ENCODE data around the gene NECAB3.
A peak's percentile ranks its signal among the peaks of the same experiment; 100 is the strongest.
"Not testable (repeated sequence)": the region's sequence is repeated elsewhere in the genome, so short reads cannot be mapped to it uniquely, and the experiment has no call there.

NECAB3 gene, protein sequence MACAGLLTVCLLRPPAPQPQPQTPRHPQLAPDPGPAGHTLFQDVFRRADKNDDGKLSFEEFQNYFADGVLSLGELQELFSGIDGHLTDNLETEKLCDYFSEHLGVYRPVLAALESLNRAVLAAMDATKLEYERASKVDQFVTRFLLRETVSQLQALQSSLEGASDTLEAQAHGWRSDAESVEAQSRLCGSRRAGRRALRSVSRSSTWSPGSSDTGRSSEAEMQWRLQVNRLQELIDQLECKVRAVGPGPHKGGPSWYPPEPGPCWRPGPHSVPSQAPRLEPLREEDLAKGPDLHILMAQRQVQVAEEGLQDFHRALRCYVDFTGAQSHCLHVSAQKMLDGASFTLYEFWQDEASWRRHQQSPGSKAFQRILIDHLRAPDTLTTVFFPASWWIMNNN

DNA sequence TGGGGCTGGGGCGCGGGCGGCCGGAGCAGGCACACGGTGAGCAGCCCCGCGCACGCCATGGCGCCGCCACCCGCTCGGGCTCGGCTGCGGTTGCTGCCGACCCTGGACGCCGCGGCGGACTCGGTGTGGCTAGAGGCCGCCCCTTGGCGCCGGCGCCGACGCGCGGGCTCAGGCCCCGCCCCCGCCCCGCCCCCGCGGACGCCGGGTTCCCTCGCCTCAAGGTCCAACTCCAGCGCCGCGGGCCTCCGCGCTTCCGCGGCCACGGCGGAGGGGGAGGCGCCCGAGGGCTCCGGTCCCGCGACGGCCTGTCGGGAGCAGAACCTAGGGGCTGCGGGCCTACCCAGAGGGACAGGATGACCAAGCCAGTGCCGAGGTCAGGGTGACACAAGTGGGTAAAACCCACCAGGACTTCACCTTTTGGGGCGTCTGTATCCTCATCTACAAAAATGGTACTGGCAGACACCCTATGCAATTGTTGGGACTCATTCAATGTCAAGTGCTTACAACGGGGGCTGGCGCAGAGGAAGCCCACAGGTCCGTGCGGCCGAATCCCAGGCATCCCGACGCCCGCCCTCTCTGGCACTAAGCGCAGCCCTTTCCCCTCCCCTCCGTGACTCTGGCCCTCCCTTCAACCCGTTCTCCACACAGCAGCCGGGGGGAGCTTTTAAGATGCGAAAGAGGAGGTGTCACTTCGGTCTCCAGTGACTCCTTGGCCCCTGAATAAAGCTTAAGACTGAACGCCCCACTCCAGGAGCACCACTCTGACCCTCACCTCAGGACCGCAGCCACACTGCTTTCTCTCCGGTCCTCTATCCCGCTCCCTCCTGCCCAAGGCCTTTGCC is at the start of gene NECAB3:
Gene NECAB3 (minus strand): TSS at position 135 of the 842 bp plus-strand sequence. CDS start 76 bp downstream, at position 59.
- DNase-seq: peak; percentile 70

DNA sequence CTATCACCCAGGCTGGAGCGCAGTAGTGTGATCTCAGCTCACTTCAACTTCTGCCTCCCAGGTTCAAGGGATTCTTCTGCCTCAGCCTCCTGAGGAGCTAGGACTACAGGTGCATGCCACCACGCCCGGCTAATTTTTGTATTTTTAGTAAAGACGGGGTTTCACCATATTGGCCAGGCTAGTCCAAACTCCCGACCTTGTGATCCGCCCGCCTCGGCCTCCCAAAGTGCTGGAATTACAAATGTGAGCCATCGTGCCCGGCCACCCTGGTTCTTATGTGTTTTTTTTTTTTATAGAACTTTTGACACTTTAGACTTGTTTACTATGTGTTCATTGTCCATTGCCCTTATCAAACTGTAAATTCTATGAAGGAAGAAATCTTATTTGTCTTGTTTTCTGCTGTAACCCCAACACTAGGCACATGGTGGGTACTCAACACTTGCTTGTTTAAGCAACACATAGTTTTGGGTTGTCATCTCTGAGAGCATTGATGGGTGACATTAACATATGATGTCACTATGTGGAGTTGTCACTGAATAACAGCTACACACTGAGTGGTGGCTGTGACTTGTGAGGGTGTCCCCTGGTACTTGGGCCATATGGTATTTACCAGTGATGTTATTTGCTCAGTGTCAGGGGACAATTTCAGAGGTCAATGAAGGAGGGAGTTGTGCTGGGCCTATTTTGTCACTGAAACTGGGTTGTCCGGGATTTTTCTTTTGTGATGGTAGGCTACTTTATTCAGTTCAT is 47.3 kb upstream of the NECAB3 start:
- DNase-seq: no peak

DNA sequence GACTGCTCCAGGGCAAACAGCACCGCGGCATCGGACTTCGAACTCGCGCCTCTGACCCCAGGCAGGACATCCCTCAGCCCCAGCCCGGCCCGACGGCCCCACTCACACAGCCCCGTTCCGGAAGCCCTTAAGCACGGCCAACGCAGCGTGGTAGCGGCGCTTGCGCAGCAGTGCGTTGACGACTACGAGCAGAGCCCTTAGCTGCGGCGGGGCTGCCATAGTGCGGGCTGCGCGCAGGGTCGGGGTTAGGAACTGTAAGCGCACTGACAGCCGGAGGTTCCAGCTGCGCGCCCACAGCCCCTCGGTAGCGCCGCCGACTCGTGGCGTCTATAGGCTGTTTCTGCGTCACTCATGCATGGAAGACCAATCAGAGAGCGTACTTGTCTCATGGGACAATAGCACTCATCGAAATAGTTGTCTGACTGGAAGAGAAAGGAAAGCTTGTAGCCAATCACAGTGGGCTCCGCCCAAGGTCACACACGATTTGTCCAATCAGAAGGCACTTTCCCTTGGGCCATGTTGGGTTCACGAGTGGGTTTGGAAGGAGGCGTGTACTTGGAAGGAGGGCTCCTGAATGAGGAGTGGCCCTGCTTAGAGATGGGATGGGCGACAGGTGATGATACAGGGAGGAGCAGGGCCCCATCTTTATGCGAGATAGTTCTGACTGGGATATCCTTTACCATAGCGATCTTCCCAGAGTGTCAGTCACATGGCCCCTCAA is 45.9 kb upstream of the NECAB3 start, which contains the start of gene PXMP4:
Gene PXMP4 (minus strand): TSS at position 322 of the 721 bp plus-strand sequence. CDS start 103 bp downstream, at position 219.
- peak; percentile 90 for DNase-seq

DNA sequence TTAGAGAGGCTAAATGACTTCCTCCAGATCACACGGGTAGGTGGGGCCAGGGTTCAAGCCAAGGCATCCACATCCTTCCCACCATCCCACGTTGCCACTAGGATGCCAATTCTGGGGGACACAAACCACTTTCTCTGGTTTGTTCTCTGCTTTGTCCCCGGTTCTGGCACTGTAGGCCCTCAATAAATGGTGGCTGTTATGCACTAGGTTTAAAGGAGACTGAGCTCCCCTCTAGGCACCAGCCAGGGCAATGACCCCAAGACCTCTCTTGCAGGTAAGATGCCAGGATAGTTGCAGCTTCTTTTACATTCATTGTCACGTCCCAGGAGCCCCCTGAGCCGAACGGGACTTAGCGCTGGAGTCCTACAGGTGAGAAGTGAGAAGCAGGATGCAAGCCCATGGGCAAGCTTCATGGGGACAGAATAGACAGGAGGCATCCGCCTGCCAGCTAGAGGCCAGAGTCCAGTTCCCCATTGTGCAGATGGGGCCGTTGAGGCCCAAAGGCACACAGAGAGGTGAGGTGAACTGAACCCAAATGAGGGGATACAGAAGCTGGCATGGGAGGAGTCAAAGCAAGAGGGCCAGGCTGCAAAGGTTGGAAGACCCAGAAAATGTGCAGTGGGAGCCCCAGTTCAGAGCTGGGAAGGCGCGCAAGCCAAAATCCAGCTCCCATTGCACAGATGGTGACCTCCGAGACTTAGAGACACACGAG is 45.2 kb upstream of the NECAB3 start:
- no peak for DNase-seq

DNA sequence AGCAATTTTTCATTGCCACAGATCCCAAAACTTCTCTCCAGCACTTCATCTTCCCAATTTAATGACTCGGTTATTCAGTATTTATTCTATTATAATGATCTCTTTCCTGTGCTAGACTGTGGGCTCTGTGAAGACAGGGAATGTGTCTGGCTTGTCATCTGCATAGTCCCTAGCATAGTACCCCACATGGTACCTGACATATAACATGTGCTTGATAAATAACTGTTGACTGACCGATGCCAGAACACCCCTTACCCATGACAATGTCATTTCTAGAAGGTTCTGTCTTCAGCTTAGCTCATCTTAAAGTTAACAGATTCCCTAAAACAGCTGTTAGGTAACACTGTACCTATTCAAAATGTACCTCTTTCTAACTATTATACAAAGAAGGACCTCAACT is 42.3 kb upstream of the NECAB3 start:
- no peak for DNase-seq

DNA sequence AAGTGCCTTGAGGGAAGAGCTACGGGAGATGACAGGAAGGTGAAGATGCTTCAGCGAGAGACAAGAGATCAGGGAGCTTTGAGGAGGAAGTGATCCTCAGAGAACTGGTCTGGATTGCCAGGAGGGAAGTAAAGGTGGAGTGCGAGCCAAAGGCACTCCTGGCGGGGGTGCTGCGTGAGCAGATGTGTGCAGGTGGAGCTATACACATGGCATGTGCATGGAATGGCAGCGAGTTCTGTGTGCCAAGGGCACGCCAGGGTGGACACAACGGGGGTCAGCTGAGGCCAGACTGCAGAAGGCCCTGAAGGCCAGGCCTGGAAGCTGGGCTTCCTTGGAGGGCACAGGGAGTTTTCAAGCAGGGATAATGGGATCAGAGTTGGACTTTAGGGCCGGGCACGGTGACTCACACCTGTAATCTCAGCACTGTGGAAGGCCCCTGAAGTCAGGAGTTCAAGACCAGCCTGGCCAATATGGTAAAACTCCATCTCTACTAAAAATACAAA is 39.7 kb upstream of the NECAB3 start:
- no peak for DNase-seq

DNA sequence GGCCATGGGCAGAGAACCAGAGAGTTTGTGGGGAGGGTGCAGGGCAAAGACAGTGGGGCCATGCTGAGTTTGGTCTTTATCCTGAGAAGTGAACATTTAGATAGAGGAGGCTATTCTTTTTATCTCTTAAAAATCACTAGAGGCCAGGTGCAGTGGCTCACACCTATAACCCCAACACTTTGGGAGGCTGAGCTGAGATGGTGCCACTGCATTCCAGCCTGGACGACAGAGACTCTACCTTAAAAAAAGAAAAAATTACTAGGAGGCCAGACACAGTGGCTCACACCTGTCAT is 37.2 kb upstream of the NECAB3 start:
- no peak for DNase-seq

DNA sequence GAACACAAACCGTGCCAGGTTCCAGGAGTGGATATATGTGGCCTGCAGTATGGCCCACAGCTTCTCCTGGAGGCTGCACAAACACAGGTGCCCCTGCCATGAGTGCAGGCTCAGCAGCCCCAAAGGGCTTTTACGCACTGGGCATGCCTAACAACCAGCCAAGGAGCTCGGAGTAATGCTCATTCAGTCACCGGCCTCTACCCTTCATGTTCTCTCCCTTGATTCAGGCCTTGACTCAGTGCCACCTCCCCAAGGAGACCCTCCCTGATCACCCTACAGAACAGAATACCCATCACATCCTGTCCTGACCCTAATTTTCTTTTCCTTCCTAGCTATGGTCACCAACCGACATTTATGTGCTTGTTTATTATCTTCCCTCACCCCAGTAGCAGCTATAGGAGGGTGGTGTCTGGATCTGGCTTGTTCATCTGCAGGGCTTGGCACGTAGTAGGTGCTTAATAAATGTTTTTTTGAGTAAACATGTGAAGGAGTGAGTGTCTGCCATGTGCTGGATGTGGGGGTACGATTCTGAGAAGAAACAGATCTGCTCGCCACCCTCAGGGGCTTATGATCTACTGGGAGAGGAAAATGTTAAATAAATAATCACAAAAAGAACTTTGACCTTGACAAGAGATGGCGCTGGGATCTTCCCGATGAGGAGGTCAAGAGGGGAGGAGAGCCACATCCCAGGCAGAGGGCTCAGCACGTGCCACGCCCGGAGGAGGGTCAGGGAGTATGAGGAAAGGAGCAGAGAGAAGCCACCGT is 36.6 kb upstream of the NECAB3 start:
- DNase-seq: no peak

DNA sequence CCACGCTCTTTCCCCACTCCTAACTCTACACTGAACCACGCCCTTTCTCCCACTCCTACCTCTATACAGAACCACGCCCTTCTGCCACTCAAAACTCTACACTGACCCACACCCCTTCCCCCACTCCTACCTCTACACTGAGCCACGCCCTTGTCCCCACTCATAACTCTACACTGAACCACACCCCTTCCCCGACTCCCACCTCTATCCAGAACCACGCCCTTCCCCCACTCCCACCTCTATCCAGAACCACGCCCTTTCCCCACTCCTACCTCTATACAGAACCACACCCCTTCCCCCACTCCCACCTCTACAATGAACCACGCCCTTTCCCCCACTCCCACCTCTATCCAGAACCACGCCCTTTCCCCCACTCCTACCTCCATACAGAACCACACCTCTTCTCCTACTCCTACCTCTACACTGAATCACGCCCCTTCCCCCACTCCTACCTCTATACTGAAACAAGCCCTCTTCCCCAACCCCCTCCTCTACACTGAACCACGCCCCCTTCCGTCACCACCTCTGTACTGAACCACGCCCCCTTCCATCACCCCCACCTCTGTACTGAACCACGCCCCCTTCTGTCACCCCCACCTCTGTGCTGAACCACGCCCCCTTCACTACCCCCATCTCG is 35.8 kb upstream of the NECAB3 start:
- no peak for DNase-seq

DNA sequence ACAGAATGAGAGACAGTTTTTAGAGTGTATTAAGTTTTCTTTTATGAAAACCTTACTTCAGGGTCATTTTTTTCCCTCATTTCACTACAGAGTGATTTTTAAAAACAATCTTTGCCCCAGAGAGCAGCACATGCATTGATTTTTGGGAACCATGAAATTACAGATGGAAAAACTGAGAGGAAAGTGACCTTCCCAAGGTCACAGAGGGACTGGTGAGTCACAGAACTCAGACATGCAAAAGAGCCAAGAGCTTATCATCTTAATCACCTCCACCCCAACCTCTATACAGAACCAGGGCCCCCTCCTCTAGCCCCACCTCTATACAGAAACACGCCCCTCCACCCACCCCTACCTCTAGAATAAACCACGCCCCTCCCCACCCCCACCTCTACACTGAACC is 35.2 kb upstream of the NECAB3 start:
- DNase-seq: no peak

DNA sequence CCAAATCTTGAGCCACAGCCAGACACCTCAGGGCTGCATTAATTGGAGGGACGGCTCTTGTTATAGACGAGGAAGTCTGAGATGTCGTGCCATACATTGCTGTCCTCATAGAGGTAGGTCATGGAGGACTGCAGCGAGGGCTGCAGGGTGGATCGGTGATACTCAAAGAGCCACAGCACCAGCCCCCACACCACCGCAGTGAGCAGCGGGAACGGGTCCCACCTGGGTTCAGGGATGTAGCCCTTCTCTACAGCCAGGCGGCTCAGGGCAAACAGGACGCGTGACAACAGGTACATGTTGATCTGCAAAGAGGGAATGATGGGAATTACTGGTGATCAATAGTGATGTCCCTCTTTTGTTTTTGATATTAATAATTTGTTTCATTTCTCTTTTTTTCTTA is 33.4 kb upstream of the NECAB3 start:
- no peak for DNase-seq

DNA sequence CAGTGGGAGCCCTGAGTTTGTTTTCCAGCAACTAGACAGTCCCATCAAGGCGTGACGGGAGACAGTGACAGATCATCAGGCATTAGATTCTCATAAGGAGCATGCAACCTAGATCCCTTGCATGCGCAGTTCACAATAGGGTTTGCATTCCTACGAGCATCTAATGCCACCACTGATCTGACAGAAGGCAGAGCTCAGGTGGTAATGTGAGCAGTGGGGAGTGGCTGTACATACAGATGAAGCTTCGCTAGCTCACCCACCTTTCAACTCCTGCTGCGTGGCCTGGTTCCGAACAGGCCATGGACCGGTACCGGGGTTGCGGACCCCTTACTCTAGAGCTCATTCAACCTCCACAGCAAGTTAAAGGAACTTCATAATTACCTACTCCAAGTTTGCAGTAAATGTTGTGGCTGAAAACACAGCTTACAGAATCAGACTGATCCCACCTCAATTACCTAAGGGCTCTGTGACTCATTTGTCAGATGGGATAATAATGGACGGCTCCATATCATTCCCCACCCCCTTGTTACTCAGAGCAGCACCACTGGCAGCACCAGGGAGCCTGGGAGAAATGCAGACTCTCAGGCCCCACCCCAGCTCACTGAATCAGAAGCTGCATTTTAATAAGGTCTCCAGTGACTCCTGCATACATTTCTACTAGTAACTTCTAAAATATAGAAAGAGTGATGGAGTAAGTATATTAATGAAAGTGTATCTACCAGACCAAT is 30.1 kb upstream of the NECAB3 start:
- DNase-seq: no peak

DNA sequence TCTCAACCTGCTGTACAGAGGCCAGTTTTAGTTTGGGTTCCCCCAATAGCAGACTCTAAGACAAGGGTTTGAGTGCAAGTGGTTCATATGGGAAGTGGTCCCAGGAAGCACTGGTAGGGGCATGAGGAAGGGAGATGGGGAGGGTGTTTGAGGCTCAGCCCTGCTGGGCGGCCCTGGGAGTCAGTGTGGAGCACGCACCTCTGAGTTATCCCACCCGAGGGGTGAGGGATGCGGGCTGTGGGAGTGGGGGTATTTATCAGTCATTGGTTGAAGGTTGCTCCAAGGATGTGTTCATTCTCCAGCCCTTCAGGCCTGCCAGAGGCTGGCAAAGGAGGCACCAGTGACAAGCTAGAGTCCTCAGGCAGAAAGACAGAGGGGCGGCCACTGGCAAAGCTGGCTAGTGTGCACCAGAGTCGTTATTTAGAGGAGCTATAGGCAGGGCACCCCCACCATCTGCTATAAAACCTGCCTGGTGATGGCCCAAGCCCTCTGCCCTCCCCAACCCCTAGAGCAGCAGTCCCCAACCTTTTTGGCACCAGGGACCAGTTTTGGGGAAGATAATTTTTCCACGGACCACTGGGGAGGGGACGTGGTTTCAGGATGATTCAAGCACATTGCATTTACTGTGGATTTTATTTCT is 29.4 kb upstream of the NECAB3 start:
- DNase-seq: no peak

DNA sequence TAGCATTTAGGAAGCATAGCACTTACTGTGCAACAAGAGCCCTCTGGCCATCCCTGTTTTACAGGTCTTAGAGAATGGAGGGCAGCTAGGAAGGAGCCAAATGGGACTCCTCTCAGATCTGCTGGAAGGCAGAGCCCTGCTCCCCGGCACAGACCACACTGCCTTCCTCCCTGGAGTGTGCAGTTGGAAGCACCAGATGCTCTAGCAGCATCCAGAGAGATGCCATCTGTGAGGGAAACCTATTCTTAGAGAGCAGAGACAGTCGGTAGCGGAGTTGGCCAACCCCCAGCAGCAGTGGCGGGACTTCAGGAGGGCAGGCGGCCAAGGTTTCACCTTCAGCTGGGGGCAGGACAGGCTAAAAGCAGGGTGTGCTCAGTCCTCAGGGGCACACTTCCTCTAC is 28.6 kb upstream of the NECAB3 start:
- DNase-seq: no peak

DNA sequence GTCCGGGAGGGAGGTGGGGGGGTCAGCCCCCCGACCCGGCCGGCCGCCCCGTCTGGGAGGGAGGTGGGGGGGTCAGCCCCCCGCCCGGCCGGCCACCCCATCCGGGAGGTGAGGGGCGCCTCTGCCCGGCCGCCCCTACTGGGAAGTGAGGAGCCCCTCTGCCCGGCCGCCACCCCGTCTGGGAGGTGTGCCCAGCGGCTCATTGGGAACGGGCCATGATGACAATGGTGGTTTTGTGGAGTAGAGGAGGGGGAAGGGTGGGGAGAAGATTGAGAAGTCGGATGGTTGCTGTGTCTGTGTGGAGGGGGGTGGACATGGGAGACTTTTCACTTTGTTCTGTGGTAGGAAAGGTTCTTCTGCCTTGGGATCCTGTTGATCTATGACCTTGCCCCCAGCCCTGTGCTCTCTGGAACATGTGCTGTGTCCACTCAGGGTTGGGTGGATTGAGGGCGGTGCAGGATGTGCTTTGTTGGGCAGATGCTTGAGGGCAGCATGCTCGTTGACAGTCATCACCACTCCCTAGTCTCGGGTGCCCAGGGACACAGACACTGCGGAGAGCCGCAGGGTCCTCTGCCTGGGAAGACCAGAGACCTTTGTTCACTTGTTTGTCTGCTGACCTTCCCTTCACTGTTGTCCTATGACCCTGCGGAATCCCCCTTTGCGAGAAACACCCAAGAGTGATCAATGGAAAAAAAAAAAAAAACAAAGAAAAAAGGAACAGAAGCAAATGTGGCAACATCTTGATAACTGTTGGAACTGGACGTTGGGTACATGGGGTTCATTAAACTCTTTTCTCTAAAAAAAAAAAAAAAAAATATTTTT is 27.6 kb upstream of the NECAB3 start:
- no peak for DNase-seq

DNA sequence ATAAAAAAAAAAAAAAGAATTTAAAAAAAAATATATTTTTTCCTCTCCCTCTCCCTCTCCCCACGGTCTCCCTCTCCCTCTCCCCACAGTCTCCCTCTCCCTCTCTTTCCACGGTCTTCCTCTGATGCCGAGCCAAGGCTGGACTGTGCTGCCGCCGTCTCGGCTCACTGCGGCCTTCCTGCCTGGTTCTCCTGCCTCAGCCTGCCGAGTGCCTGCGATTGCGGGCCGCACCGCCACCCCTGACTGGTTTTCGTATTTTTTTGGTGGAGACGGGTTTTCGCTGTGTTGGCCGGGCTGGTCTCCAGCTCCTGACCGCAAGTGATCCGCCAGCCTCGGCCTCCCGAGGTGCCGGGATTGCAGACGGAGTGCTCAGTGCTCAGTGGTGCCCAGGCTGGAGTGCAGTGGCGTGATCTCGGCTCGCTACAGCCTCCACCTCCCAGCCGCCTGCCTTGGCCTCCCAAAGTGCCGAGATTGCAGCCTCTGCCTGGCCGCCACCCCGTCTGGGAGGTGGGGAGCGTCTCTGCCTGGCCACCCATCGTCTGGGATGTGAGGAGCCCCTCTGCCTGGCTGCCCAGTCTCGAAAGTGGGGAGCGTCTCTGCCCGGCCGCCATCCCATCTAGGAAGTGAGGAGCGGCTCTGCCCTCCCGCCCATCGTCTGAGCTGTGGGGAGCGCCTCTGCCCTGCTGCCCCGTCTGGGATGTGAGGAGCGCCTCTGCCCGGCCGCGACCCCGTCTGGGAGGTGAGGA is 26.6 kb upstream of the NECAB3 start:
- DNase-seq: not testable (repeated sequence)

DNA sequence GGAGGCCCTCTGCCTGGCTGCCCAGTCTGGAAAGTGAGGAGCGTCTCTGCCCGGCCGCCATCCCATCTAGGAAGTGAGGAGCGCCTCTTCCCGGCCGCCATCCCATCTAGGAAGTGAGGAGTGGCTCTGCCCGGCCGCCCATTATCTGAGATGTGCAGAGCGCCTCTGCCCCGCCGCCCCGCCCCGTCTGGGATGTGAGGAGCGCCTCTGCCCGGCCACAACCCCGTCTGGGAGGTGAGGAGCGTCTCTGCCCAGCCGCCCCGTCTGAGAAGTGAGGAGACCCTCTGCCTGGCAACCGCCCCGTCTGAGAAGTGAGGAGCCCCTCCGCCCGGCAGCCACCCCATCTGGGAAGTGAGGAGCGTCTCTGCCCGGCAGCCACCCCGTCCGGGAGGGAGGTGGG is 24.7 kb upstream of the NECAB3 start:
- DNase-seq: not testable (repeated sequence)

DNA sequence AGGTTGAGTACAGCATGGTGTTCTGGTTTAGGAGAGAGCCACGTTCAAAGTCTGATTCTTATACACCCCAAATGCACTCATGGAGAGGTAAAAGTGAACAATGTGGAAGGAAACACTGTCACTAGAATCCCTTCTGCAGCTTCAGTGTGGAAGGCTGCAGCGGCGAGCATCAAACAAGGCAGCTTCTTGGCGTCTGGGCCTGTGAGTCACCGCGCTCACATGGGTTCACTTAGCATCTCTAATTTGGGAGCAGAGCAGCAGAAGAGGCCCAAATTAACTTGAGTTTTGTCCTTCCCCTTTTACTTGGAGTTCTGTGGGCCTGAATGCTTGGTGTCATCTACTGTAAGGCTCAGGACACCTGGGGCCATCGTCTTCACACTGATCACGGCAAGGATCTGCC is 22.9 kb upstream of the NECAB3 start:
- DNase-seq: no peak

All from CD4-positive, alpha-beta T cell treated with Interleukin-6 for 4 hours (primary cell).